CD4-positive, alpha-beta memory T cell (primary cell): ENCODE measurements around the gene SLC25A6. TPM values are rescaled to one million over a fixed set of nuclear protein-coding genes. Genes with fewer than 3 reads are reported as not detected.

Experiments used
- CTCF ChIA-PET: fragments of 350-600 bp; sonication (Branson Sonifier 250); formaldehyde crosslinking; loops from one replicate; lab custom pipeline; 2021; ENCODE audit warnings: inconsistent platforms; ENCODE audit not compliant: partially characterized antibody; lab: Charles Lee
- POLR2A ChIA-PET: fragments of 350-600 bp; sonication (Branson Sonifier 250); formaldehyde crosslinking; loops from one replicate; lab custom pipeline; 2021; ENCODE audit not compliant: partially characterized antibody; lab: Charles Lee
- DNase-seq, 5 donors: peaks; one replicate each; pipeline versions ENCODE4 v3.0.0 to v3.0.0-alpha.2; 2020 to 2022; ENCODE audit warnings: mixed read lengths in 1 of 5
- H3K27ac ChIP-seq: one replicate; pipeline ENCODE4 v1.7.0; 2013; ENCODE audit warnings: low read depth, low read length
- H3K27me3 ChIP-seq: 2 replicates; pipeline ENCODE4 v1.7.0; 2013; ENCODE audit warnings: mild to moderate bottlenecking, low read length, moderate library complexity; ENCODE audit not compliant: insufficient read depth
- H3K36me3 ChIP-seq: 2 replicates; pipeline ENCODE4 v1.7.0; 2013; ENCODE audit warnings: mild to moderate bottlenecking, low read length, moderate library complexity; ENCODE audit not compliant: insufficient read depth
- H3K4me1 ChIP-seq: 2 replicates; pipeline ENCODE4 v1.7.0; 2013; ENCODE audit warnings: mild to moderate bottlenecking, low read length, moderate library complexity; ENCODE audit not compliant: insufficient read depth
- H3K4me3 ChIP-seq, 2 donors: one replicate each; pipeline ENCODE4 v1.7.0; 2013; ENCODE audit warnings: low read length in 2 of 2, mild to moderate bottlenecking in 1 of 2
- H3K9me3 ChIP-seq, 2 donors: one replicate each; pipeline ENCODE4 v1.7.0; 2013; ENCODE audit warnings: low read length in 2 of 2, control low read depth in 1 of 2; ENCODE audit not compliant: control insufficient read depth in 1 of 2
- H3K27ac Mint-ChIP-seq, 7 donors: one replicate each; pipeline ENCODE4 v1.8.0; 2020 to 2021; ENCODE audit warnings: mixed read lengths in 7 of 7, mild to moderate bottlenecking in 6 of 7, inconsistent platforms in 3 of 7, moderate library complexity in 3 of 7
- H3K27me3 Mint-ChIP-seq, 2 donors: one replicate each; pipeline ENCODE4 v1.8.0; 2020 to 2021; ENCODE audit warnings: mixed read lengths in 2 of 2
- H3K36me3 Mint-ChIP-seq, 2 donors: one replicate each; pipeline ENCODE4 v1.8.0; 2020 to 2021; ENCODE audit warnings: mixed read lengths in 2 of 2, inconsistent platforms in 1 of 2, mild to moderate bottlenecking in 1 of 2
- H3K4me1 Mint-ChIP-seq, 4 donors: one replicate each; pipeline ENCODE4 v1.8.0; 2020 to 2021; ENCODE audit warnings: mixed read lengths in 4 of 4, mild to moderate bottlenecking in 1 of 4
- H3K4me3 Mint-ChIP-seq, 8 donors: one replicate each; pipeline ENCODE4 v1.8.0; 2020 to 2021; ENCODE audit warnings: mixed read lengths in 8 of 8, mild to moderate bottlenecking in 7 of 8, moderate library complexity in 6 of 8, inconsistent platforms in 3 of 8
- H3K9me3 Mint-ChIP-seq, 8 donors: one replicate each; pipeline ENCODE4 v1.8.0; 2020 to 2021; ENCODE audit warnings: mixed read lengths in 8 of 8, mild to moderate bottlenecking in 5 of 8, inconsistent platforms in 3 of 8, moderate library complexity in 1 of 8
- intact Hi-C: fragments of 100-400 bp; cut with micrococcal nuclease; formaldehyde crosslinking; loops from one replicate; pipeline ENCODE4 v1.15.1; 2023
- polyA plus RNA-seq, 2 donors: library from polyadenylated mRNA; unstranded; fragments of 300-500 nt; fragmentation: Illumina TruSeq; gene quantifications; one replicate each; pipeline ENCODE4 v1.2.3, GENCODE V29; 2021
- total RNA-seq, 2 experiments: library from RNA; stranded (reverse); gene quantifications; one replicate each; pipeline ENCODE4 v1.2.3, GENCODE V29; 2021

The SLC25A6 gene
- total and polyA plus RNA-seq, 4 experiments from 2014 or later, result 249 to 540 (median 388) TPM

DNA sequence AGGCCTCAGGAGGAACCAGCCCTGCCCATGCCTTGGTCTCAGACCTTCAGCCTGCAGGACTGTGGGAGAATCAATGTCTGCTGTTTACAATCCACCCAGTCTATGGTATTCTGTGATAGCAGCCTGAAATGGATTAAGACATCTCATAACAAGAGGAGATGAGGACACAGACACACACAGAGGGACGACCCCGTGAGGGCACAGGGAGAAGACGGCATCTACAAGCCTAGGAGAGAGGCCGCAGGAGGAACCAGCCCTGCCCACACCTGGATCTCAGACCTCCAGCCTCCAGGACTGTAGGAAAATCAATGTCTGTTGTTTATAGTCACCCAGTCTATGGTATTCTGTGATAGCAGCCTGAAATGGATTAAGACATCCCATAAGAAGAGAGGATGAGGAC, 3.3 kb downstream of the SLC25A6 start:
- H3K4me1 Mint-ChIP-seq, result peaks cover 6 to 39% (median 24%) of the 10 kb centered on the region in 4 donors
- H3K27me3 Mint-ChIP-seq, result no peaks in the 10 kb centered on the region
- peak overlapping the region in 5 of 7 donors; percentile 36 to 73 (median 59) for H3K27ac Mint-ChIP-seq
- peak overlapping the region in 6 of 8 donors; percentile 23 to 67 (median 54) for H3K4me3 Mint-ChIP-seq
- ChIA-PET CTCF (no interaction called here), POLR2A (no interaction called here)
- H3K27ac ChIP-seq, result no peak overlapping the region
- intact Hi-C loops, result no loop called here
- no peak for DNase-seq
- peaks cover 61% of the 10 kb centered on the region for H3K36me3 ChIP-seq
- no peaks in the 10 kb centered on the region for H3K9me3 ChIP-seq
- no peak overlapping the region for H3K4me3 ChIP-seq
- peaks cover 42% of the 10 kb centered on the region for H3K4me1 ChIP-seq
- peaks cover 0 to 4% (median 0%) of the 10 kb centered on the region in 8 donors for H3K9me3 Mint-ChIP-seq
- peaks cover 40 to 54% of the 10 kb centered on the region in 2 donors for H3K36me3 Mint-ChIP-seq
- no peaks in the 10 kb centered on the region for H3K27me3 ChIP-seq

DNA sequence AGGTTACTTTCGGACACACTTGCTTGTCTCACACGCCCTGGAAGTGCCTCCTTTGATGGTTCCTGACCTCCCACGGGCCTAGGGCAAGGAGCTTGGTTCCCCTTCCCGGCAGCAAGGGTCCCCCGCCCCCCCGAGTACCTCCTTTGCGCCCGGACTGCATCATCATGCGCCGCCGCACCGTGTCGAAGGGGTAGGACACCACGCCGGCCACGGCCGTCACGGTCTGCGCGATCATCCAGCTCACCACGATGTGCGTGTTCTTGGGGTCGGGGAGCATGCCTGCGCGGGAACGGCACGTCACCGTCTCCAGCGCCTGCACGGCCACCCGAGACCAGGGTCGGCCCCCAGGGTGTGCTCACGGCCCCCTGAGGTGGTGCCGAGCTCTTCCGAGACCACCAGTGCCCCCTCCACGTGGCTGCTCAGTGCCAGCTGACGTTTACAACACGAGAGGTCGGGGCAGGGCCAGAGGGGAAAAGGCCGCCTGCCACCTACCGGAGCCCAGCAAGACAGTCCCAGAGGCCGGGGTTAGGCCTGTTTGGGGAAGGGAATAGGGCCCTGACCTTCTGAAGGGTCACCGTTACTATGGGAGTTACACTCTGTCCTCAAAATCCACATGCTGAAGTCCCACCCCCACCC, 4.7 kb downstream of the SLC25A6 start:
- Histone ChIP-seq H3K4me1 (peaks cover 34% of the 10 kb centered on the region), H3K27ac (no peak overlapping the region), H3K27me3 (no peaks in the 10 kb centered on the region), H3K36me3 (peaks cover 61% of the 10 kb centered on the region), H3K4me3 (no peak overlapping the region), H3K9me3 (no peaks in the 10 kb centered on the region)
- peaks cover 0 to 4% (median 0%) of the 10 kb centered on the region in 8 donors for H3K9me3 Mint-ChIP-seq
- no peak for DNase-seq
- intact Hi-C loops, result no loop called here
- CTCF ChIA-PET, result no interaction called here
- peak overlapping the region in 2 of 7 donors; percentile 19 to 73 for H3K27ac Mint-ChIP-seq
- POLR2A ChIA-PET, result no interaction called here
- peak overlapping the region in 1 of 8 donors; percentile 58 for H3K4me3 Mint-ChIP-seq
- peaks cover 6 to 32% (median 18%) of the 10 kb centered on the region in 4 donors for H3K4me1 Mint-ChIP-seq
- peaks cover 40 to 57% of the 10 kb centered on the region in 2 donors for H3K36me3 Mint-ChIP-seq
- H3K27me3 Mint-ChIP-seq, result no peaks in the 10 kb centered on the region

DNA sequence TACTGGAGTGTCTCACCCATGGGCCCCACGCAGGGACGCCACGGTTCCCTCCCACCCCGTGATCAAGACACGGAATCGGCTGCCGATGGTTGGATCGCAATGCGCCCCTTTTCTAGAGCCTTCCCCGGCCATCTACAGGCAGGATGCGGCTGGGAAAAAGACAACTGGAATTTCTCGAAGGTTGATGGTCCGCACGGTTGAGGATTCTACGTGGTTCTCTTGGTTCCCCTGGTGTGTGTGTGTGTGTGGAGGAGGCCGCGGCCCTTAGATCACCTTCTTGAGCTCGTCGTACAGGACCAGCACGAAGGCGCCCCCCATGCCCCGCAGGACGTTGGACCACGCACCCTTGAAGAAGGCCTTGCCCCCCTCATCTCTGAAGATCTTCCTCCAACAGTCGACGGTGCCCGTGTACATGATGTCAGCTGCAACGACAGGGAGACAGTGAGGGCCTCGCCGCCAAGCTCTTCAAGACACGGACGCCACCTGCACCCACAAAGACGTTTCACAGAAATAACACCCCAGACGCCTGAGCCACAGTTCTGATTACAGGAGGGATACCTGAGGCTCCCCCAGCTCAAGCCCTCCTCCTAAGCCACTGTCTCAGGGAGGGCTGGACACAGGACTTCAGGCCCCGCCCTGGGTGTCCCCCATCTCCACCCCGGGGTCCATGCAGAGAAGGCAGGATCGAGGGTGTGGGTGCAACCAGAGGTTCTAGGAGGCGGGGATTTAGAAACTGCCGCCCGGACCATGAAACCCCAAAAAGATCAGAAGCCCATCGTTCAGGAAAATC, 5.4 kb downstream of the SLC25A6 start:
- Histone ChIP-seq H3K27ac (no peak overlapping the region), H3K4me1 (peaks cover 34% of the 10 kb centered on the region), H3K9me3 (no peaks in the 10 kb centered on the region), H3K36me3 (peaks cover 61% of the 10 kb centered on the region), H3K4me3 (no peak overlapping the region), H3K27me3 (no peaks in the 10 kb centered on the region)
- DNase-seq, result no peak
- CTCF ChIA-PET, result no interaction called here
- POLR2A ChIA-PET, result no interaction called here
- H3K9me3 Mint-ChIP-seq, result peaks cover 0 to 4% (median 0%) of the 10 kb centered on the region in 8 donors
- H3K27ac Mint-ChIP-seq, result peak overlapping the region in 4 of 7 donors; percentile 51 to 72 (median 64)
- H3K4me3 Mint-ChIP-seq, result no peak overlapping the region
- no peaks in the 10 kb centered on the region for H3K27me3 Mint-ChIP-seq
- intact Hi-C loops, result no loop called here
- H3K4me1 Mint-ChIP-seq, result peaks cover 6 to 32% (median 18%) of the 10 kb centered on the region in 4 donors
- peaks cover 40 to 55% of the 10 kb centered on the region in 2 donors for H3K36me3 Mint-ChIP-seq

DNA sequence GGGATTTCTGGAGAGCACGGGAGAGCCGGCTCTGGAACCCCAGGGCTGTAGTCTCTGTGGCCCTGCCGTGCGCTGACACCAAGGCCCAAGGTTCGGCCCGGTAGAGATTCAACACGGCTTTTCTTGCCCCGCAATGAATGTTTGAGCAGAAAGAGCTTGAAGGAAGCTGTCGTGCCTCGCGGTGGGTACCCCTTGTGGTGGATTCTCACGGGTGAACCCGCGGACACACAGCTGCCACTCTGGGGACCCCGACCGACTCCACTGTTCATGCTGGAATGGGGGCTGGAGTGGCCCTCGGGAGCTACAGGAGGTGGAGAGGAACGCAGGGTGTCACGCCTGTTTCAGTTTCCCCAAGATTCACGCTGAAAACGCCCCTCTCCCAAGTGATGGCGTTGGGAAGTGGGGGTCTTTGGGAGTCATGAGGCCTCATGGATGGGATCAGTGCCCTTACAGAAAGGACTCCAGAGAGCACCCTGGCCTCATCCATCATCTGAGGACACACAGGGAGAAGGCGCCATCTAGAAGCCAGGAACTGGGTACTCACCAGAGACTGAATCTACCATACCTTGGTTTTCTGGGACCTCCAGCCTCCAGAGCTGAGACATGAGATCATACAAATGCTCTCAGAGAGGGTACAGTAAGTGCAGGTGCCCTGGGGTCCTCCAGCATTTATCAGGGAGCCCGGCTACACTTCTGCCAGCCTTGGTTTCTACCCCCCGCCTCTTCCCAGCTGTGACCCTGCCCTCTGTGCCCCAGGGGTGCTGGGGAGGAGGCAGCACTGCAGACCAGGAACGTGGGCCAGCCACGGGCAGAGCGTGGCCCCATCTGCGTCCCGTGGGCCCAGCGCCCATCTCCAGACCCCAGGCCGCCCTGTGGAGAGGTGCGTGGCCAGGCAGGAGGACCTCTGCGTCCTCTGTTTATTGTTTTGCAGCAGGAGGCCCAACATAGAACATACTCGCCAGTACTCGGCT, 6.4 kb downstream of the SLC25A6 start:
- ChIA-PET CTCF (no interaction called here), POLR2A (no interaction called here)
- peaks cover 40 to 49% of the 10 kb centered on the region in 2 donors for H3K36me3 Mint-ChIP-seq
- H3K4me3 Mint-ChIP-seq, result peak overlapping the region in 1 of 8 donors; percentile 43
- no peak for DNase-seq
- peaks cover 58% of the 10 kb centered on the region for H3K36me3 ChIP-seq
- no peak overlapping the region for H3K27ac ChIP-seq
- H3K4me1 Mint-ChIP-seq, result peaks cover 6 to 23% (median 13%) of the 10 kb centered on the region in 4 donors
- no peaks in the 10 kb centered on the region for H3K27me3 Mint-ChIP-seq
- H3K4me3 ChIP-seq, result no peak overlapping the region
- H3K9me3 ChIP-seq, result no peaks in the 10 kb centered on the region
- H3K4me1 ChIP-seq, result peaks cover 26% of the 10 kb centered on the region
- intact Hi-C loops, result no loop called here
- H3K27me3 ChIP-seq, result no peaks in the 10 kb centered on the region
- peaks cover 0 to 4% (median 0%) of the 10 kb centered on the region in 8 donors for H3K9me3 Mint-ChIP-seq
- peak overlapping the region in 1 of 7 donors; percentile 72 for H3K27ac Mint-ChIP-seq

DNA sequence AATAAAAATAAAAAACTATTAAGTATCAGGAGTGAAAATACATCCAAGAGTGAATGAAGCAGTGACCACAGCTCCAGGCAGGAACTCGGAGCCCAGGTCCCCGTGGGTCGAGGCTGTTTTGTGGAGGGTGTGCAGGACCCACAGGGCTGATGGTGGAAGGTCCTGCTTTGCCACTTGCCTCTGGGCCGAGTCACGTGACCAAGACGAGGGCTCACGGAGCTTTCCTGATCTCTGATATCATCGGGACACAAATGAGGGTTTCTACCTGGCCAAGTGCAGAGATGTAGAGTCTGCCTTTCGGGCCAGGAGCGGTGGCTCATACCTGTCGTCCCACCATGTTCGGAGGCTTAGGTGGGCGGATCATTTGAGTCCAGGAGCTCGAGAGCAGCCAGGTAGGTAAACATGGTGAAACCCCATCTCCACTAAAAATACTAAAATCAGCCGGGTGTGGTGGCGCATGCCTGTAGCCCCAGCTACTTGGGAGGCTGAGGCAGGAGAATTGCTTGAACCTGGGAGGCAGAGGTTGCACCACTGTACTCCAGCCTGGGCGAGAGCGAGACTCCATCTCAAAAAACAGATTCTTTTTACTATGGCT, 7.2 kb downstream of the SLC25A6 start:
- Mint-ChIP-seq H3K4me1 (peaks cover 6 to 28% (median 14%) of the 10 kb centered on the region in 4 donors), H3K9me3 (peaks cover 0 to 4% (median 0%) of the 10 kb centered on the region in 8 donors), H3K36me3 (peaks cover 40 to 48% of the 10 kb centered on the region in 2 donors), H3K27me3 (no peaks in the 10 kb centered on the region), H3K4me3 (no peak overlapping the region), H3K27ac (peak overlapping the region in 1 of 7 donors; percentile 52)
- Histone ChIP-seq H3K27ac (no peak overlapping the region), H3K27me3 (no peaks in the 10 kb centered on the region), H3K4me3 (no peak overlapping the region), H3K9me3 (no peaks in the 10 kb centered on the region), H3K4me1 (peaks cover 19% of the 10 kb centered on the region), H3K36me3 (peaks cover 50% of the 10 kb centered on the region)
- intact Hi-C loops, result no loop called here
- ChIA-PET POLR2A (no interaction called here), CTCF (no interaction called here)
- no peak for DNase-seq

DNA sequence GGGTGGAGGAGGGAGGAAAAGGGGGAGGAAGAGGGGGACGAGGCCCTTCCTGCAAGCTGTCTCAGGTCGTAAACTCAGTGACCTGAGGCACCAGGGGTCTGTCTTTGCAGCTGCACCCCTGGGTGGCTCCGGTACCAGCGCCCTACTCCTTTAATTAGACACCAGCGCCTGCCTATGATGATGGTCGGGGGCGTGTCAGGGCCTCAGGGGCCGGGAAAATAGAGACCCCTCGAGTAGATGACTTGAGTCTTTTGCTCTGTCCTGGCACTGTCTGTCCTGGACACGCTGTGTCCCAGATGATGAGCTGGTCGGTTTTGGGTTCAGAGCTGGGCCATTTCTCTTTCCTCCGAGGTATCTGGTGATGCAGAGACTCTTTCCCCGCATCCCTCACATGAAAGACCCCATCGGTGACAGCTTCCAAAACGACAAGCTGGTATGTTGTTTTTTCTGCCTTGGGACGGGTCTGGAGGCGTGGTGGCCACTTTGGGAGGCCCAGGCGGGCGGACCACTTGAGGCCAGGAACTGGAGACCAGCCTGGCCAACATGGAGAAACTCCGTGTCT, 11.2 kb downstream of the SLC25A6 start:
- CTCF ChIA-PET, result no interaction called here
- Mint-ChIP-seq H3K36me3 (peaks cover 11 to 18% of the 10 kb centered on the region in 2 donors), H3K9me3 (peaks cover 0 to 4% (median 0%) of the 10 kb centered on the region in 8 donors), H3K4me3 (peak overlapping the region in 1 of 8 donors; percentile 26), H3K4me1 (peaks cover 0 to 5% (median 1%) of the 10 kb centered on the region in 4 donors), H3K27ac (peak overlapping the region in 4 of 7 donors; percentile 19 to 78 (median 40)), H3K27me3 (no peaks in the 10 kb centered on the region)
- H3K27me3 ChIP-seq, result no peaks in the 10 kb centered on the region
- POLR2A ChIA-PET, result no interaction called here
- no peaks in the 10 kb centered on the region for H3K9me3 ChIP-seq
- peaks cover 11% of the 10 kb centered on the region for H3K36me3 ChIP-seq
- intact Hi-C loops, result no loop called here
- H3K4me1 ChIP-seq, result no peaks in the 10 kb centered on the region
- H3K27ac ChIP-seq, result no peak overlapping the region
- H3K4me3 ChIP-seq, result no peak overlapping the region
- no peak for DNase-seq
